Stomach (tissue), 4 donors: ENCODE data around the gene MGAT5.

Source experiments
- CTCF ChIP-seq, 7 experiments: fragments of 450-650 bp in 4 of 7; fragments of 200-600 bp in 3 of 7; sonication (generic) in 3 of 7; IDR thresholded peaks; one replicate each; pipeline ENCODE4 v1.5.1; 2016 to 2019; ENCODE audit warnings: antibody characterized with exemption in 7 of 7, control low read depth in 2 of 7, mild to moderate bottlenecking in 1 of 7
- POLR2A ChIP-seq, 4 donors: fragments of 450-650 bp; IDR thresholded peaks; one replicate each; pipeline ENCODE4 v1.6.1; 2016; ENCODE audit warnings: antibody characterized with exemption in 4 of 4, control low read depth in 2 of 4, mild to moderate bottlenecking in 1 of 4, moderate library complexity in 1 of 4

GRCh38 chr2:134407154-134407890, 153.4 kb downstream of the MGAT5 start:
- TF ChIP-seq CTCF (IDR thresholded peaks at IDR 0.05), result no peak
- no peak for TF ChIP-seq POLR2A (IDR thresholded peaks at IDR 0.05)
